GM15510 (cell line): Measurements from ENCODE around the gene VEPH1.

Experiments
- POLR2A ChIP-seq: IDR thresholded peaks from 3 replicates; pipeline ENCODE4 v1.6.1; 2011; ENCODE audit warnings: borderline replicate concordance; ENCODE audit not compliant: insufficient read length; ENCODE audit errors: extremely low read depth

Gene VEPH1

GRCh38 chr3:157442729-157443128 is 60.5 kb downstream of the VEPH1 start:
- TF ChIP-seq POLR2A, result no peak

- TF ChIP-seq POLR2A, result no peak
Measured at GRCh38 chr3:157441102-157441624, 62.1 kb downstream of the VEPH1 start.

GRCh38 chr3:157438194-157438730 is 65.0 kb downstream of the VEPH1 start:
- TF ChIP-seq POLR2A, result no peak

GRCh38 chr3:157436583-157437291 is 66.5 kb downstream of the VEPH1 start, which contains the start of gene PTX3:
Gene PTX3 (plus strand): TSS chr3:157436850. CDS start chr3:157436934, 84 bp downstream.
- TF ChIP-seq POLR2A, result no peak

- no peak for TF ChIP-seq POLR2A
Measured at GRCh38 chr3:157429708-157430107, 73.5 kb downstream of the VEPH1 start.

GRCh38 chr3:157428853-157429252 is 74.4 kb downstream of the VEPH1 start:
- no peak for TF ChIP-seq POLR2A

GRCh38 chr3:157427901-157428300 is 75.3 kb downstream of the VEPH1 start:
- no peak for TF ChIP-seq POLR2A

GRCh38 chr3:157423337-157423736 is 79.9 kb downstream of the VEPH1 start:
- TF ChIP-seq POLR2A, result no peak

- TF ChIP-seq POLR2A, result no peak
Measured at GRCh38 chr3:157420606-157421130, 82.5 kb downstream of the VEPH1 start.

- TF ChIP-seq POLR2A, result no peak
Measured at GRCh38 chr3:157418104-157418503, 85.1 kb downstream of the VEPH1 start.

- no peak for TF ChIP-seq POLR2A
Measured at GRCh38 chr3:157417247-157417646, 86.0 kb downstream of the VEPH1 start.

- no peak for TF ChIP-seq POLR2A
Measured at GRCh38 chr3:157416347-157417087, 86.7 kb downstream of the VEPH1 start.

- TF ChIP-seq POLR2A, result no peak
Measured at GRCh38 chr3:157414861-157415260, 88.4 kb downstream of the VEPH1 start.

- no peak for TF ChIP-seq POLR2A
Measured at GRCh38 chr3:157412323-157412855, 90.8 kb downstream of the VEPH1 start.

- TF ChIP-seq POLR2A, result no peak
Measured at GRCh38 chr3:157410945-157411344, 92.3 kb downstream of the VEPH1 start.

- no peak for TF ChIP-seq POLR2A
Measured at GRCh38 chr3:157409516-157409915, 93.7 kb downstream of the VEPH1 start.
